GM12878 (cell line): ENCODE data around the gene CPEB3. TPM values are rescaled to one million over a fixed set of nuclear protein-coding genes. Genes with fewer than 3 reads are reported as not detected.

Source experiments
- ATAC-seq: fragments of 200-7000 bp; cut with Tn5 transposase; 3 replicates; pipeline ENCODE4 v1.9.1; 2020; ENCODE audit warnings: mild to moderate bottlenecking, moderate library complexity
- BruUV-seq: library from RNA; stranded (reverse); fragments of 400-500 nt; replicated peaks from 2 replicates; lab custom pipeline; 2021; lab: Mats Ljungman, UMichigan
- CTCF ChIA-PET: fragments of 300-600 bp; sonication (Branson Sonifier 250); formaldehyde crosslinking; extraction: SDS; loops from one replicate; lab custom pipeline; 2021; ENCODE audit warnings: inconsistent platforms; lab: Yijun Ruan, JAX
- POLR2A ChIA-PET: fragments of 350-600 bp; formaldehyde crosslinking; extraction: SDS; loops from one replicate; lab custom pipeline; 2021; ENCODE audit warnings: inconsistent platforms; lab: Charles Lee
- RAD21 ChIA-PET: fragments of 300-600 bp; sonication (Branson Sonifier 250); formaldehyde crosslinking; loops from one replicate; lab custom pipeline; 2023; ENCODE audit warnings: antibody characterized with exemption; ENCODE audit not compliant: unreplicated experiment; lab: Charles Lee
- SMC1A ChIA-PET: fragments of 300-600 bp; sonication (Branson Sonifier 250); formaldehyde crosslinking; loops from one replicate; lab custom pipeline; 2023; ENCODE audit not compliant: unreplicated experiment, uncharacterized antibody; lab: Charles Lee
- DNase-seq: peaks from one replicate; pipeline ENCODE4 v3.0.0-alpha.2; 2011; ENCODE audit warnings: low read depth, low spot score
- FAIRE-seq: peaks from 3 replicates; lab custom pipeline; 2011; peaks lifted over from hg19 to GRCh38; lab: Jason Lieb, UNC
- H2AFZ ChIP-seq: 2 replicates; pipeline ENCODE4 v1.6.0; 2011; ENCODE audit warnings: low read depth, low read length, control low read depth; ENCODE audit not compliant: control insufficient read depth
- H3K27ac ChIP-seq: 2 replicates; pipeline ENCODE4 v1.5.1; 2011; ENCODE audit warnings: control low read depth; ENCODE audit not compliant: control insufficient read depth, insufficient read depth
- H3K27me3 ChIP-seq, 2 experiments: replicated peaks in 1 of 2; 2 replicates each; pipeline versions ENCODE4 v1.6.0 to v1.6.1; 2011; ENCODE audit warnings: low read length in 1 of 2; ENCODE audit not compliant: control insufficient read depth in 2 of 2, insufficient read depth in 2 of 2
- H3K36me3 ChIP-seq, 2 experiments: 2 replicates each; pipeline ENCODE4 v1.5.1; 2011; ENCODE audit warnings: low read length in 1 of 2; ENCODE audit not compliant: control insufficient read depth in 2 of 2, insufficient read depth in 2 of 2
- H3K4me1 ChIP-seq: 2 replicates; pipeline ENCODE4 v1.6.1; 2011; ENCODE audit warnings: mild to moderate bottlenecking, low read length, moderate library complexity, mixed read lengths; ENCODE audit not compliant: control insufficient read depth, insufficient read depth
- H3K4me2 ChIP-seq: 2 replicates; pipeline ENCODE4 v1.6.0; 2011; ENCODE audit warnings: control low read depth; ENCODE audit not compliant: control insufficient read depth, insufficient read depth
- H3K4me3 ChIP-seq: fragments of 200-600 bp; sonication (generic); 2 replicates; pipeline ENCODE4 v1.5.1; 2016
- H3K79me2 ChIP-seq: 2 replicates; pipeline ENCODE4 v1.6.0; 2011; ENCODE audit warnings: low read length; ENCODE audit not compliant: control insufficient read depth, insufficient read depth
- H3K9ac ChIP-seq: 2 replicates; pipeline ENCODE4 v1.8.0; 2011; ENCODE audit warnings: low read length, control low read depth, mixed read lengths; ENCODE audit not compliant: control insufficient read depth, insufficient read depth
- H3K9me3 ChIP-seq: replicated peaks from 3 replicates; pipeline ENCODE4 v1.5.1; 2011; ENCODE audit warnings: mild to moderate bottlenecking, low read length; ENCODE audit not compliant: control insufficient read depth, insufficient read depth
- H4K20me1 ChIP-seq: 2 replicates; pipeline ENCODE4 v1.6.0; 2011; ENCODE audit not compliant: control insufficient read depth, insufficient read depth
- CEBPB ChIP-seq, 2 experiments: fragments of 150-350 bp in 1 of 2; IDR thresholded peaks; 2 replicates each; pipeline ENCODE4 v1.6.1; 2012 to 2014; ENCODE audit warnings: low read depth in 2 of 2, low read length in 2 of 2, borderline replicate concordance in 1 of 2, inconsistent platforms in 1 of 2
- CEBPZ ChIP-seq: fragments of 150-350 bp; IDR thresholded peaks from 2 replicates; pipeline ENCODE4 v1.6.1; 2016; ENCODE audit warnings: low read depth, low read length
- E2F4 ChIP-seq: IDR thresholded peaks from 2 replicates; pipeline ENCODE4 v1.6.1; 2012; ENCODE audit warnings: low read depth, low read length, improper control_type of control experiment
- ETV6 ChIP-seq, 2 experiments: fragments of 450-650 bp in 1 of 2; IDR thresholded peaks in 1 of 2; conservative IDR thresholded peaks in 1 of 2; 2 replicates each; pipeline ENCODE4 v1.6.1; 2014; ENCODE audit warnings: antibody characterized with exemption in 1 of 2, borderline replicate concordance in 1 of 2, low read depth in 1 of 2, mild to moderate bottlenecking in 1 of 2, moderate library complexity in 1 of 2
- GATAD2B ChIP-seq: fragments of 450-650 bp; conservative IDR thresholded peaks from 2 replicates; pipeline ENCODE4 v1.6.1; 2017; ENCODE audit warnings: low read depth, mild to moderate bottlenecking, moderate library complexity
- IRF4 ChIP-seq: IDR thresholded peaks from 2 replicates; pipeline ENCODE4 v1.6.1; 2011; ENCODE audit warnings: low read depth, low read length
- MEF2A ChIP-seq: IDR thresholded peaks from 2 replicates; pipeline ENCODE4 v1.6.1; 2011; ENCODE audit warnings: low read depth, mild to moderate bottlenecking, low read length, moderate library complexity; ENCODE audit not compliant: insufficient read depth
- NFXL1 ChIP-seq: fragments of 450-650 bp; IDR thresholded peaks from 2 replicates; pipeline ENCODE4 v1.6.1; 2017; ENCODE audit warnings: antibody characterized with exemption, mild to moderate bottlenecking, borderline replicate concordance
- NR2F1 ChIP-seq: fragments of 450-650 bp; conservative IDR thresholded peaks from 2 replicates; pipeline ENCODE4 v1.6.1; 2017; ENCODE audit warnings: mild to moderate bottlenecking
- SIN3A ChIP-seq: IDR thresholded peaks from 2 replicates; pipeline ENCODE4 v1.6.1; 2012; ENCODE audit warnings: low read depth, low read length, improper control_type of control experiment
- SMARCA5 ChIP-seq: fragments of 450-650 bp; IDR thresholded peaks from 2 replicates; pipeline ENCODE4 v1.6.1; 2017; ENCODE audit warnings: mild to moderate bottlenecking
- SMC3 ChIP-seq: IDR thresholded peaks from 2 replicates; pipeline ENCODE4 v1.6.1; 2011; ENCODE audit warnings: low read length, improper control_type of control experiment, borderline replicate concordance
- SREBF2 ChIP-seq: IDR thresholded peaks from 2 replicates; pipeline ENCODE4 v1.6.1; 2012; ENCODE audit warnings: mild to moderate bottlenecking, low read length
- TBL1XR1 ChIP-seq: IDR thresholded peaks from 2 replicates; pipeline ENCODE4 v1.6.1; 2012; ENCODE audit warnings: low read depth, low read length, improper control_type of control experiment
- TCF12 ChIP-seq: IDR thresholded peaks from 2 replicates; pipeline ENCODE4 v1.6.1; 2011; ENCODE audit warnings: low read depth, mild to moderate bottlenecking, low read length
- ZNF207 ChIP-seq: fragments of 450-650 bp; IDR thresholded peaks from 2 replicates; pipeline ENCODE4 v1.6.1; 2014; ENCODE audit warnings: antibody characterized with exemption, mild to moderate bottlenecking, borderline replicate concordance
- ZNF217 ChIP-seq: fragments of 450-650 bp; IDR thresholded peaks from 2 replicates; pipeline ENCODE4 v1.6.1; 2017; ENCODE audit warnings: antibody characterized with exemption, mild to moderate bottlenecking
- WGBS: methylation state at CpG from one replicate; pipeline ENCODE4 v1.1.6; 2016; ENCODE audit warnings: low lambda C conversion rate; ENCODE audit not compliant: insufficient replicate concordance, insufficient coverage; ENCODE audit errors: missing lambda C conversion rate; 5-methylcytosine and 5-hydroxymethylcytosine counted together
- in situ Hi-C: fragments of 300-500 bp; cut with MboI; formaldehyde crosslinking; loops from 9 replicates; pipeline ENCODE4 v1.14.3; 2018; ENCODE audit warnings: mixed read lengths
- intact Hi-C: fragments of 100-400 bp; cut with micrococcal nuclease; formaldehyde crosslinking; loops from one replicate; pipeline ENCODE4 v1.14.2; 2022; ENCODE audit not compliant: unreplicated experiment
- polyA plus RNA-seq, 11 experiments: library from polyadenylated mRNA; depleted of rRNA in 4 of 11; unstranded in 6 of 11; stranded (reverse) in 5 of 11; fragments of >200 nt; fragmentation: Nextera tagmentation in 4 of 11; fragmentation: Illumina TruSeq in 1 of 11; extraction: Ambion mirVana in 4 of 11; extraction: Trizol in 1 of 11; gene quantifications; 1 replicate in 1 of 11; 2 replicates in 10 of 11; pipeline versions ENCODE4 v1.2.1 to v1.2.3, GENCODE V29; 2011 to 2016; ENCODE audit warnings: inconsistent platforms in 2 of 11, missing spikeins in 2 of 11, low read depth in 1 of 11
- total RNA-seq, 4 experiments: library from RNA; depleted of rRNA in 3 of 4; stranded (reverse); fragments of >200 nt in 3 of 4; fragmentation: Illumina TruSeq in 1 of 4; extraction: Trizol in 1 of 4; gene quantifications; 2 replicates each; pipeline versions ENCODE4 v1.2.1 to v1.2.3, GENCODE V29; 2013 to 2021
- TF ChIP-seq, protein P1 (sequence below): IDR thresholded peaks from 2 replicates; pipeline ENCODE4 v1.6.1; 2011; ENCODE audit warnings: borderline replicate concordance, low read depth, mild to moderate bottlenecking, moderate library complexity, low read length; ENCODE audit not compliant: insufficient read depth, poor library complexity, severe bottlenecking

The CPEB3 gene
- total and polyA plus RNA-seq, 10 of the 15 experiments (the other 5 are each of a cell fraction or from before 2014, with no cell fraction given), result 0.50 to 2.3 (median 1.2) TPM

- ChIA-PET POLR2A (interaction anchor here (0.6 to 1.6 kb wide), 5 partner anchors 13 to 453 kb away, joined by 3 to 7 read pairs (median 5); partner anchors contain the start of gene BTAF1), CTCF (interaction anchor here (0.7 to 6.2 kb wide), 45 partner anchors 9 to 503 kb away, joined by 3 to 117 read pairs (median 4); partner anchors contain the start of genes CPEB3, IDE and MARCHF5), RAD21 (interaction anchor here (0.6 to 3.6 kb wide), 52 partner anchors 9 to 837 kb away, joined by 3 to 60 read pairs (median 3); partner anchors contain the start of genes CPEB3, IDE and MARCHF5), SMC1A (interaction anchor here (0.6 to 7.3 kb wide), 46 partner anchors 9 to 484 kb away, joined by 3 to 80 read pairs (median 4); partner anchors contain the start of genes CPEB3 and MARCHF5)
- Histone ChIP-seq H2AFZ (no peak overlapping the region; the same call in 1 of the 2 replicates), H3K4me3 (no peak overlapping the region), H3K4me2 (no peak overlapping the region), H3K4me1 (peaks cover 19% of the 10 kb centered on the region), H3K9ac (no peak overlapping the region), H3K27ac (no peak overlapping the region), H3K9me3 (no peaks in the 10 kb centered on the region), H3K36me3 (no peaks in the 10 kb centered on the region), H3K27me3 (no peaks in the 10 kb centered on the region), H4K20me1 (no peaks in the 10 kb centered on the region), H3K79me2 (no peaks in the 10 kb centered on the region)
- in situ Hi-C loops, result loop anchor here (5.0 kb wide), 2 partner anchors 204 to 344 kb away; partner anchors contain the start of genes CPEB3 and MARCHF5
- peak; percentile 97 for FAIRE-seq
- no TSS peak for BruUV-seq
- peak; percentile 98 for ATAC-seq
- intact Hi-C loops, result loop anchor here (1.0 to 10.0 kb wide), 4 partner anchors 124 to 487 kb away; partner anchors contain the start of genes CPEB3, IDE and MARCHF5
- 0% methylated on average over 6 of the region's 7 CpGs for WGBS
- peak; percentile 64 for DNase-seq
- no peak for TF ChIP-seq NR2F1
- TF ChIP-seq CEBPZ, result no peak
- TF ChIP-seq NFXL1, result no peak
- TF ChIP-seq SMARCA5, result peak; percentile 93
- TF ChIP-seq, protein P1, sequence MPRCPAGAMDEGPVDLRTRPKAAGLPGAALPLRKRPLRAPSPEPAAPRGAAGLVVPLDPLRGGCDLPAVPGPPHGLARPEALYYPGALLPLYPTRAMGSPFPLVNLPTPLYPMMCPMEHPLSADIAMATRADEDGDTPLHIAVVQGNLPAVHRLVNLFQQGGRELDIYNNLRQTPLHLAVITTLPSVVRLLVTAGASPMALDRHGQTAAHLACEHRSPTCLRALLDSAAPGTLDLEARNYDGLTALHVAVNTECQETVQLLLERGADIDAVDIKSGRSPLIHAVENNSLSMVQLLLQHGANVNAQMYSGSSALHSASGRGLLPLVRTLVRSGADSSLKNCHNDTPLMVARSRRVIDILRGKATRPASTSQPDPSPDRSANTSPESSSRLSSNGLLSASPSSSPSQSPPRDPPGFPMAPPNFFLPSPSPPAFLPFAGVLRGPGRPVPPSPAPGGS, result no peak
- no peak for TF ChIP-seq SREBF2
- TF ChIP-seq ZNF207, result no peak
- TF ChIP-seq ZNF217, result no peak
- peak; percentile 99 for TF ChIP-seq SMC3
- TF ChIP-seq ETV6 (conservative IDR thresholded peaks at IDR 0.05 in 1 of 2, IDR thresholded peaks at IDR 0.05 in 1 of 2; ENCODE audit: borderline replicate concordance in 1 of 2, low read depth in 1 of 2), result 0 out of 4 replicates have a peak, but pooled peaks of 1 of the 2 experiments have one; percentile 12
- no peak for TF ChIP-seq TCF12
- TF ChIP-seq CEBPB (IDR thresholded peaks at IDR 0.05; ENCODE audit: borderline replicate concordance in 1 of 2, low read depth in 2 of 2, low read length in 2 of 2), result no peak
- no peak for TF ChIP-seq MEF2A
- peak; percentile 27; the same call in 1 of the 2 replicates for TF ChIP-seq IRF4
- TF ChIP-seq SIN3A, result no peak
- TF ChIP-seq GATAD2B, result no peak
- no peak for TF ChIP-seq TBL1XR1
- no peak for TF ChIP-seq E2F4
Measured at GRCh38 chr10:92087750-92088395, 203.0 kb downstream of the CPEB3 start.
